SJSA1 (cell line): ENCODE results near the gene SPOP. TPM values are rescaled to one million over a fixed set of nuclear protein-coding genes. Genes with fewer than 3 reads are reported as not detected.
"Not testable (repeated sequence)": the region's sequence is repeated elsewhere in the genome, so short reads cannot be mapped to it uniquely, and the experiment has no call there.

Experiments used
- DNase-seq, 2 experiments: peaks; one replicate each; pipeline ENCODE4 v3.0.0-alpha.2; 2015 to 2020; ENCODE audit warnings: low spot score in 2 of 2, low read depth in 1 of 2
- H3K27ac ChIP-seq: fragments of 250-450 bp; sonication (Bioruptor Pico); 2 replicates; pipeline ENCODE4 v1.5.1; 2020; ENCODE audit warnings: mild to moderate bottlenecking, moderate library complexity
- H3K27me3 ChIP-seq: fragments of 250-450 bp; sonication (Bioruptor Pico); replicated peaks from 2 replicates; pipeline ENCODE4 v1.5.1; 2020; ENCODE audit warnings: mild to moderate bottlenecking, moderate library complexity
- H3K36me3 ChIP-seq: fragments of 250-450 bp; sonication (Bioruptor Pico); 2 replicates; pipeline ENCODE4 v1.5.1; 2020; ENCODE audit warnings: mild to moderate bottlenecking
- H3K4me1 ChIP-seq: fragments of 250-450 bp; sonication (Bioruptor Pico); replicated peaks from 2 replicates; pipeline ENCODE4 v1.6.1; 2021; ENCODE audit warnings: mild to moderate bottlenecking
- H3K4me3 ChIP-seq: fragments of 250-450 bp; sonication (Bioruptor Pico); 2 replicates; pipeline ENCODE4 v1.5.1; 2020; ENCODE audit warnings: mild to moderate bottlenecking
- H3K9me3 ChIP-seq: fragments of 250-450 bp; sonication (Bioruptor Pico); replicated peaks from 2 replicates; pipeline ENCODE4 v1.5.1; 2020; ENCODE audit warnings: mild to moderate bottlenecking
- total RNA-seq: library from RNA; depleted of rRNA; stranded (reverse); fragments of >200 nt; shearing (Covaris generic); gene quantifications from 2 replicates; pipeline ENCODE4 v1.2.3, GENCODE V29; 2014; rRNA removed

Gene SPOP
- 61.0 and 73.0 TPM in 2 replicates for total RNA-seq

- Histone ChIP-seq H3K27me3 (no peaks in the 10 kb centered on the region), H3K36me3 (peaks cover 17% of the 10 kb centered on the region), H3K4me1 (peaks cover 16% of the 10 kb centered on the region), H3K4me3 (peak within 1 kb of the TSS; percentile 52), H3K27ac (peak within 1 kb of the TSS; percentile 50), H3K9me3 (no peaks in the 10 kb centered on the region; the same call in 1 of the 2 replicates)
- peak; percentile 99 to 100 for DNase-seq
Observed at GRCh38 chr17:49677933-49678847, at the start of gene SPOP. SPOP (minus strand) TSS chr17:49678097; CDS start chr17:49622810, 55,287 bp downstream.

GRCh38 chr17:49727380-49727779 lies 49.5 kb upstream of the SPOP start:
- Histone ChIP-seq H3K27me3 (no peaks in the 10 kb centered on the region), H3K36me3 (no peaks in the 10 kb centered on the region), H3K9me3 (no peaks in the 10 kb centered on the region), H3K4me3 (no peak overlapping the region), H3K4me1 (no peaks in the 10 kb centered on the region), H3K27ac (no peak overlapping the region)
- DNase-seq: no peak

DNA sequence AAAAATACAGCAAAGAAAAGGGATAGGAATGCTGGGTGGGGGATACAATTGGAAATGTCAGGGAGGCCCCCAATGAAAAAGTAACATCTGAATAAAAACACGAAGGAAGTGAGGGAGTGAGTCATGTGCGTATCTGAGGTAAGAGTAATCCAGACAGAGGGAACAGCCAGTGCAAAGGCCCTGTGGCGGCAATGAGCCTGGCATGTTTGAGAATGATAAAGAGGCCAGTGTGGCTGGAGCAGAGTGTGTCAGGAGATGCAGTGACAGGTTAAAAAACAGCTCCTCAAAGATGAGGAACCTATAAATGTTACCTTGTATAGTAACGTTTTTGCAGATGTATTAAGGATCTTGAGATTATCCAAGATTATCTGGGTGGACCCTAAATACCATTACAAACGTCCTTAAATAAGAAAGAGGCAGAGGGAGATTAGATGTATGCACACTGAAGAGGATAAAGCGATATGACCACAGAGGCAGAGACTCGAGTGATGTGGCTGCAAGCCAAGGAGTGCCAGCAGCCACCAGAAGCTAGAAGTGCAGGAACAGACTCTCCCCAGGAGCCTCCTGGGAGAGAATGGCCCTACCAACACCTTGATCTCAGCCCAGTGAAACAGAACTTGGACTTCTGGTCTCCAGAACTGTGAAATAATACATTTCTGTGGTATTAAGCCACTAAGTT lies 47.7 kb upstream of the SPOP start:
- H3K4me1 ChIP-seq: no peaks in the 10 kb centered on the region
- no peak for DNase-seq
- no peaks in the 10 kb centered on the region for H3K27me3 ChIP-seq
- H3K27ac ChIP-seq: no peak overlapping the region
- no peaks in the 10 kb centered on the region for H3K9me3 ChIP-seq
- no peak overlapping the region for H3K4me3 ChIP-seq
- no peaks in the 10 kb centered on the region for H3K36me3 ChIP-seq

- H3K4me3 ChIP-seq, H3K9me3 ChIP-seq, H3K27me3 ChIP-seq, DNase-seq, H3K27ac ChIP-seq, H3K4me1 ChIP-seq, H3K36me3 ChIP-seq: not testable (repeated sequence)
Observed at GRCh38 chr17:49724552-49724951, 46.7 kb upstream of the SPOP start.

GRCh38 chr17:49723423-49723822 lies 45.5 kb upstream of the SPOP start:
- Histone ChIP-seq H3K4me3 (no peak overlapping the region), H3K36me3 (no peaks in the 10 kb centered on the region), H3K27me3 (no peaks in the 10 kb centered on the region), H3K9me3 (no peaks in the 10 kb centered on the region), H3K27ac (no peak overlapping the region), H3K4me1 (no peaks in the 10 kb centered on the region)
- DNase-seq: no peak

GRCh38 chr17:49722066-49722465 lies 44.2 kb upstream of the SPOP start:
- DNase-seq: no peak
- Histone ChIP-seq H3K4me3 (no peak overlapping the region), H3K4me1 (no peaks in the 10 kb centered on the region), H3K27me3 (no peaks in the 10 kb centered on the region), H3K9me3 (no peaks in the 10 kb centered on the region), H3K27ac (no peak overlapping the region), H3K36me3 (no peaks in the 10 kb centered on the region)

DNA sequence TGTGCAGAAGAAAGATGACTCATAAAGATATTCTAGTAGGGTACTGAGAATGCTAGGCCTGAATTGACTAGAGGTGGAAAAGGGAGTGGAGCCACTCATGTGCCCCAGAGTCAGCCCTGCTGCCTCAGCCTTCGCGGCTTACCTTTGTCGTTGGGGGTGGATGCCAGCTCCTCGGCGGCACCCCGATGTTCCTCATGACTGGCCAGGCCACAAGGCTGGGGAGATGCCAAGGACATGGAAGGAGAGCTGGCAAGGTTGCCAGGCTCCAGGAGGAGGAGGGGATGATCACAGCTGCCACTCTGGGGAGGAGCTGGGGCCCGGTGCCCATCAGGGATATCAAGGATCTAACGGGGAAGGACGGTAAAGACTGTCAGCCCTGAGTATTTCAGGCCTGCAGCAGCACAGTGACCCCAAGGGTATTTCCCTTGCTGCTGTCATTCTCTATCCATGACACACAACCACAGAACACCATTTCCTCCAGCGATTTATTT lies 39.5 kb upstream of the SPOP start:
- Histone ChIP-seq H3K4me1 (no peaks in the 10 kb centered on the region), H3K36me3 (no peaks in the 10 kb centered on the region), H3K27ac (no peak overlapping the region), H3K4me3 (no peak overlapping the region), H3K9me3 (no peaks in the 10 kb centered on the region), H3K27me3 (no peaks in the 10 kb centered on the region)
- no peak for DNase-seq

- DNase-seq: no peak
- H3K4me3 ChIP-seq: no peak overlapping the region
- no peaks in the 10 kb centered on the region for H3K4me1 ChIP-seq
- no peaks in the 10 kb centered on the region for H3K27me3 ChIP-seq
- H3K27ac ChIP-seq: no peak overlapping the region
- no peaks in the 10 kb centered on the region for H3K36me3 ChIP-seq
- no peaks in the 10 kb centered on the region for H3K9me3 ChIP-seq
Observed at GRCh38 chr17:49716668-49717364, 38.9 kb upstream of the SPOP start.

DNA sequence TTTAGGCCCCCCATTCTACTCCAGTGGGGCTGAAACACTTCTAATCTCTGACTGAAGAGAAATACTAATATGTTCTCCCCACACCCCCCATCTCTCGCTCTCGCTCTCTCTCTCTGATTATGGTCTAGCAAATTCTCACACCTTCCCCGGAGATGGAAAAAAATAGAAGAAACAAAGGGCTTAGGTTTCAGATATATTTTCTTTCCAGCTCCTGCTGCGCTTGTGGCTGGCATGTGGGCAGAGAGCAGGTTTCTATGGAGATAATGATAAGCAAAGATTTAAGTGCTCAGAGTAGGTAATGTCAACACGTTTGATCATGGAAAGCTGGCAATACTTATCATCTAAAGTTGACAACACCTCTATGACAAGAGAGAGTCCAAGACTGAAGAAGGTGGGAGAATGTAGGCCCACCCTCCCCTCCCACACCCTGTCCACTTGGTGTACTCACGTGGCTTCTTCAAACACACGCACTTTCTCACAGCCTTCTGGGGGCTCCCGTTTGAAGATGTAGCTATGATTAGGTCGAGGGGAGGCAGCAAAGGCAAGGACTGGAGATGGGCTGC lies 37.9 kb upstream of the SPOP start:
- no peak for DNase-seq
- no peaks in the 10 kb centered on the region for H3K36me3 ChIP-seq
- no peaks in the 10 kb centered on the region for H3K27me3 ChIP-seq
- H3K4me3 ChIP-seq: no peak overlapping the region
- H3K9me3 ChIP-seq: no peaks in the 10 kb centered on the region
- H3K27ac ChIP-seq: no peak overlapping the region
- H3K4me1 ChIP-seq: no peaks in the 10 kb centered on the region

GRCh38 chr17:49715216-49715615 lies 37.3 kb upstream of the SPOP start:
- H3K4me3 ChIP-seq: no peak overlapping the region
- no peaks in the 10 kb centered on the region for H3K4me1 ChIP-seq
- no peak for DNase-seq
- no peak overlapping the region for H3K27ac ChIP-seq
- no peaks in the 10 kb centered on the region for H3K36me3 ChIP-seq
- no peaks in the 10 kb centered on the region for H3K27me3 ChIP-seq
- no peaks in the 10 kb centered on the region for H3K9me3 ChIP-seq

- DNase-seq: no peak
- Histone ChIP-seq H3K4me1 (peaks cover 13% of the 10 kb centered on the region), H3K36me3 (peaks cover 24% of the 10 kb centered on the region), H3K27me3 (no peaks in the 10 kb centered on the region), H3K4me3 (peak overlapping the region; percentile 73), H3K9me3 (no peaks in the 10 kb centered on the region), H3K27ac (no peak overlapping the region)
Observed at GRCh38 chr17:49708515-49709183, 30.8 kb upstream of the SPOP start.

GRCh38 chr17:49707608-49708514 lies 30.0 kb upstream of the SPOP start, which contains the start of gene SLC35B1:
SLC35B1 (minus strand) TSS chr17:49707964; CDS start chr17:49707833, 131 bp downstream.
- Histone ChIP-seq H3K4me1 (peaks cover 13% of the 10 kb centered on the region), H3K27ac (peak within 1 kb of the TSS; percentile 97), H3K4me3 (peak within 1 kb of the TSS; percentile 73), H3K9me3 (no peaks in the 10 kb centered on the region), H3K36me3 (peaks cover 32% of the 10 kb centered on the region), H3K27me3 (no peaks in the 10 kb centered on the region)
- peak; percentile 100 for DNase-seq
